Measurements from ENCODE around the gene FGF19.

Gene FGF19

GRCh38 chr11:69703768-69704507, at the start of gene FGF19:
FGF19 (minus strand) TSS chr11:69704022; CDS start chr11:69703876, 146 bp downstream.
- no peaks in the 10 kb centered on the region for H3K9me3 ChIP-seq (ENCODE audit: severe bottlenecking)
- H3K4me3 ChIP-seq (ENCODE audit: low read depth, low read length) = peak within 1 kb of the TSS; percentile 56
- H3K27me3 ChIP-seq (ENCODE audit: insufficient read depth, low read depth, severe bottlenecking) = no peaks in the 10 kb centered on the region
- DNase-seq = peak; percentile 32
- TF ChIP-seq CTCF (IDR thresholded peaks at IDR 0.05; ENCODE audit: low read depth, low read length) = no peak
- H3K27ac ChIP-seq = no peak within 1 kb of the TSS
- H3K36me3 ChIP-seq = no peaks in the 10 kb centered on the region

- Histone ChIP-seq H3K9me3 (ENCODE audit: severe bottlenecking) (no peaks in the 10 kb centered on the region), H3K4me3 (ENCODE audit: low read depth, low read length) (no peak overlapping the region), H3K27ac (no peak overlapping the region), H3K27me3 (ENCODE audit: insufficient read depth, low read depth, severe bottlenecking) (no peaks in the 10 kb centered on the region), H3K36me3 (no peaks in the 10 kb centered on the region)
- DNase-seq = no peak
- TF ChIP-seq CTCF (IDR thresholded peaks at IDR 0.05; ENCODE audit: low read depth, low read length) = no peak
Observed at GRCh38 chr11:69752890-69753289, 49.1 kb upstream of the FGF19 start.

GRCh38 chr11:69750875-69751597, 47.2 kb upstream of the FGF19 start:
- H3K36me3 ChIP-seq = no peaks in the 10 kb centered on the region
- H3K27me3 ChIP-seq (ENCODE audit: insufficient read depth, low read depth, severe bottlenecking) = no peaks in the 10 kb centered on the region
- TF ChIP-seq CTCF (IDR thresholded peaks at IDR 0.05; ENCODE audit: low read depth, low read length) = no peak
- no peaks in the 10 kb centered on the region for H3K9me3 ChIP-seq (ENCODE audit: severe bottlenecking)
- DNase-seq = no peak
- no peak overlapping the region for H3K27ac ChIP-seq
- no peak overlapping the region for H3K4me3 ChIP-seq (ENCODE audit: low read depth, low read length)

- DNase-seq = no peak
- no peak overlapping the region for H3K4me3 ChIP-seq (ENCODE audit: low read depth, low read length)
- H3K9me3 ChIP-seq (ENCODE audit: severe bottlenecking) = no peaks in the 10 kb centered on the region
- H3K27me3 ChIP-seq (ENCODE audit: insufficient read depth, low read depth, severe bottlenecking) = no peaks in the 10 kb centered on the region
- no peaks in the 10 kb centered on the region for H3K36me3 ChIP-seq
- no peak for TF ChIP-seq CTCF (IDR thresholded peaks at IDR 0.05; ENCODE audit: low read depth, low read length)
- H3K27ac ChIP-seq = no peak overlapping the region
Observed at GRCh38 chr11:69750108-69750850, 46.5 kb upstream of the FGF19 start.

GRCh38 chr11:69748637-69749036, 44.8 kb upstream of the FGF19 start:
- H3K9me3 ChIP-seq (ENCODE audit: severe bottlenecking) = no peaks in the 10 kb centered on the region
- no peaks in the 10 kb centered on the region for H3K27me3 ChIP-seq (ENCODE audit: insufficient read depth, low read depth, severe bottlenecking)
- no peak for TF ChIP-seq CTCF (IDR thresholded peaks at IDR 0.05; ENCODE audit: low read depth, low read length)
- H3K4me3 ChIP-seq (ENCODE audit: low read depth, low read length) = no peak overlapping the region
- DNase-seq = no peak
- H3K27ac ChIP-seq = no peak overlapping the region
- no peaks in the 10 kb centered on the region for H3K36me3 ChIP-seq

Data from WERI-Rb-1 (cell line).